Ovary (tissue), 9 donors: ENCODE results near the gene GLIPR1. TPM values are rescaled to one million over a fixed set of nuclear protein-coding genes. Genes with fewer than 3 reads are reported as not detected.

Experiments used
- DNase-seq, 5 donors: peaks; one replicate each; pipeline ENCODE4 v3.0.0-alpha.2; 2019 to 2020
- H3K27ac ChIP-seq, 2 donors: fragments of 200-600 bp; one replicate each; pipeline versions ENCODE4 v1.5.1 to v1.8.0; 2019 to 2022
- H3K27me3 ChIP-seq: fragments of 200-600 bp; one replicate; pipeline ENCODE4 v1.8.0; 2022
- H3K36me3 ChIP-seq: fragments of 200-600 bp; sonication (generic); one replicate; pipeline ENCODE4 v1.5.1; 2019
- H3K4me1 ChIP-seq: one replicate; pipeline ENCODE4 v1.8.1; 2013; ENCODE audit warnings: mild to moderate bottlenecking, moderate library complexity; ENCODE audit not compliant: insufficient read depth
- H3K4me3 ChIP-seq: fragments of 200-600 bp; sonication (generic); one replicate; pipeline ENCODE4 v1.5.1; 2017
- H3K9me3 ChIP-seq, 2 donors: fragments of 200-600 bp in 1 of 2; sonication (generic) in 1 of 2; one replicate each; pipeline versions ENCODE4 v1.5.1 to v1.8.1; 2013 to 2019; ENCODE audit warnings: mild to moderate bottlenecking in 1 of 2, moderate library complexity in 1 of 2
- CTCF ChIP-seq, 3 donors: fragments of 450-650 bp in 2 of 3; fragments of 200-600 bp in 1 of 3; IDR thresholded peaks; one replicate each; pipeline versions ENCODE4 v1.5.1 to v1.8.0; 2016 to 2022; ENCODE audit warnings: antibody characterized with exemption in 3 of 3, mild to moderate bottlenecking in 1 of 3
- EP300 ChIP-seq: sonication (generic); formaldehyde crosslinking; IDR thresholded peaks from one replicate; pipeline ENCODE4 v1.6.1; 2017; ENCODE audit warnings: antibody characterized with exemption
- POLR2A ChIP-seq: fragments of 450-650 bp; IDR thresholded peaks from one replicate; pipeline ENCODE4 v1.6.1; 2017; ENCODE audit warnings: antibody characterized with exemption, mild to moderate bottlenecking, moderate library complexity
- WGBS, 3 donors: extraction: QIAGEN DNeasy Blood & Tissue Kit in 1 of 3; methylation state at CpG; one replicate each; pipeline versions ENCODE4 v1.1.5 to v1.1.7; 2013 to 2017; 5-methylcytosine and 5-hydroxymethylcytosine counted together
- intact Hi-C, 4 donors: fragments of 100-400 bp; cut with DNase I; formaldehyde crosslinking; loops; one replicate each; pipeline versions ENCODE4 v1.11.0 to v1.15.1; 2022 to 2023
- polyA plus RNA-seq, 2 donors: library from polyadenylated mRNA; stranded (reverse); fragments of 200-250 nt in 1 of 2; fragments of 350-450 nt in 1 of 2; fragmentation: Illumina TruSeq in 1 of 2; extraction: RNeasy Lipid Tissue Mini Kit (QIAGEN cat#74804) in 1 of 2; gene quantifications; one replicate each; pipeline ENCODE4 v1.2.3, GENCODE V29; 2013 to 2014
- total RNA-seq, 7 donors: library from RNA; depleted of rRNA in 2 of 7; stranded (reverse); fragments of >200 nt in 2 of 7; fragmentation: NEBNext Ultra II Directional in 3 of 7; extraction: Animal tissue kit (Norgen Biotek cat#: 25700) in 3 of 7; gene quantifications; one replicate each; pipeline versions ENCODE4 v1.1.0 to v1.2.4, GENCODE V29; 2016 to 2023
- donor health status: DM: no; HTN: no; CAD: no; lungs with moderate emphysema.
- donor health status: DM: no; HTN: no; CAD: no.
- donor health status: Bipolar disorder and iron deficiency.
- donor health status: DM: yes; HTN: yes; CAD: no.
- donor health status: DM: no; HTN: no; CAD: no.
- donor health status: DM: yes; HTN: yes; CAD: no.

Gene GLIPR1
- total and polyA plus RNA-seq, 9 donors, result 8.5 to 122 (median 27.9) TPM

GRCh38 chr12:75471902-75472890 is 8.4 kb upstream of the GLIPR1 start:
- Histone ChIP-seq H3K4me3 (no peak overlapping the region), H3K36me3 (no peaks in the 10 kb centered on the region), H3K27ac (no peak overlapping the region), H3K27me3 (no peaks in the 10 kb centered on the region), H3K4me1 (no peaks in the 10 kb centered on the region), H3K9me3 (no peaks in the 10 kb centered on the region)
- intact Hi-C loops, result no loop called here
- WGBS, 3 donors, result 90 to 93% (median 92%) methylated on average over 6 of the region's 6 CpGs
- no peak for TF ChIP-seq POLR2A
- no peak for TF ChIP-seq CTCF (IDR thresholded peaks at IDR 0.05)
- TF ChIP-seq EP300, result no peak
- no peak for DNase-seq

DNA sequence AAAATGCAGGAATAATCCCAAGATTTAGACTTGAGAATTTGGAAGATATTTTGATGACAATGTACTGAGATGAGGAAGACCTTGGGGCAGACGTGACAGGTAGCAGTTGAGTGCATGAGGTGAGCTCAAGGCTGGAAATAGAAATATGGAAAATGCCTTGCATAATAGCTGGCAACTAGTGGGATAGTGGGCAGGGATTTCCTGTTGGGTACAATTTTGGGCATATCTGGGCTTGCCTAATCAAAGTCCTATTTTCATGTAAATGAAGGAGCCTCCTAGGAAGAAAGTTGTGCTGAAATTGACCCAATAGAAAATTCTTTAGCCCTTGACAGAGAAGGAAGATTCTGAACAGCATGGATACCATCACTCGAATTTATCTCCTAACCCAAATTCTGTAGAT is 6.4 kb upstream of the GLIPR1 start:
- H3K9me3 ChIP-seq, result no peaks in the 10 kb centered on the region
- no peaks in the 10 kb centered on the region for H3K27me3 ChIP-seq
- H3K4me3 ChIP-seq, result no peak overlapping the region
- H3K27ac ChIP-seq, result no peak overlapping the region
- DNase-seq, result no peak
- no peaks in the 10 kb centered on the region for H3K36me3 ChIP-seq
- TF ChIP-seq EP300, result no peak
- TF ChIP-seq CTCF (IDR thresholded peaks at IDR 0.05), result no peak
- TF ChIP-seq POLR2A, result no peak
- H3K4me1 ChIP-seq, result no peaks in the 10 kb centered on the region
- intact Hi-C loops, result no loop called here
- WGBS, 3 donors, result 71 to 79% (median 77%) methylated on average over 2 of the region's 2 CpGs

- Histone ChIP-seq H3K4me1 (no peaks in the 10 kb centered on the region), H3K27ac (no peak overlapping the region), H3K27me3 (no peaks in the 10 kb centered on the region), H3K9me3 (no peaks in the 10 kb centered on the region), H3K36me3 (no peaks in the 10 kb centered on the region), H3K4me3 (no peak overlapping the region)
- WGBS, 3 donors, result 81 to 91% (median 89%) methylated on average over 1 of the region's 1 CpG
- no peak for TF ChIP-seq POLR2A
- TF ChIP-seq CTCF (IDR thresholded peaks at IDR 0.05), result no peak
- no peak for TF ChIP-seq EP300
- intact Hi-C loops, result no loop called here
- DNase-seq, result no peak
These were observed 4.5 kb upstream of the GLIPR1 start for GRCh38 chr12:75476071-75476470.

- TF ChIP-seq POLR2A (no peak), CTCF (IDR thresholded peaks at IDR 0.05) (no peak), EP300 (no peak)
- peaks cover 3% of the 10 kb centered on the region for H3K4me1 ChIP-seq
- H3K4me3 ChIP-seq, result no peak overlapping the region
- intact Hi-C loops, result no loop called here
- H3K27ac ChIP-seq, result no peak overlapping the region
- 79 to 89% (median 85%) methylated on average over 2 of the region's 2 CpGs for WGBS, 3 donors
- no peak for DNase-seq
- H3K27me3 ChIP-seq, result no peaks in the 10 kb centered on the region
- H3K9me3 ChIP-seq, result no peaks in the 10 kb centered on the region
- H3K36me3 ChIP-seq, result no peaks in the 10 kb centered on the region
These were observed 3.4 kb upstream of the GLIPR1 start for GRCh38 chr12:75477137-75477536.
